MCF 10A (cell line): Measurements from ENCODE around the gene TPX2. TPM values are rescaled to one million over a fixed set of nuclear protein-coding genes. Genes with fewer than 3 reads are reported as not detected.

ENCODE experiments used
- BruUV-seq: library from RNA; stranded (reverse); fragments of 400-500 nt; replicated peaks from 2 replicates; lab custom pipeline; 2021; lab: Mats Ljungman, UMichigan
- CTCF ChIA-PET: fragments of 300-600 bp; sonication (Branson Sonifier 250); formaldehyde crosslinking; extraction: SDS; loops from one replicate; lab custom pipeline; 2021; ENCODE audit warnings: antibody characterized with exemption, inconsistent platforms; lab: Yijun Ruan, JAX
- POLR2A ChIA-PET: fragments of 300-600, 350-650 bp; sonication (Branson Sonifier 250); formaldehyde crosslinking; extraction: SDS; loops from one replicate; lab custom pipeline; 2020; ENCODE audit warnings: antibody characterized with exemption, inconsistent platforms; lab: Yijun Ruan, JAX
- DNase-seq: peaks from one replicate; pipeline ENCODE4 v3.0.0-alpha.2; 2018; ENCODE audit not compliant: unreplicated experiment
- H3K27ac Mint-ChIP-seq: one replicate; pipeline ENCODE4 v1.8.0; 2022; ENCODE audit warnings: mild to moderate bottlenecking, low read depth, mixed read lengths; ENCODE audit not compliant: unreplicated experiment
- H3K27me3 Mint-ChIP-seq: one replicate; pipeline ENCODE4 v1.8.0; 2022; ENCODE audit warnings: mixed read lengths; ENCODE audit not compliant: insufficient read depth, unreplicated experiment
- H3K36me3 Mint-ChIP-seq: one replicate; pipeline ENCODE4 v1.8.0; 2022; ENCODE audit warnings: mild to moderate bottlenecking, moderate library complexity, mixed read lengths; ENCODE audit not compliant: insufficient read depth, unreplicated experiment
- H3K4me1 Mint-ChIP-seq: one replicate; pipeline ENCODE4 v1.8.0; 2022; ENCODE audit warnings: mixed read lengths; ENCODE audit not compliant: insufficient read depth, unreplicated experiment
- H3K4me3 Mint-ChIP-seq: one replicate; pipeline ENCODE4 v1.8.0; 2022; ENCODE audit warnings: mild to moderate bottlenecking, moderate library complexity, mixed read lengths; ENCODE audit not compliant: unreplicated experiment
- H3K9me3 Mint-ChIP-seq: one replicate; pipeline ENCODE4 v1.8.0; 2022; ENCODE audit warnings: mixed read lengths; ENCODE audit not compliant: unreplicated experiment
- CTCF ChIP-seq: fragments of 200-600 bp; IDR thresholded peaks from one replicate; pipeline ENCODE4 v1.8.0; 2022; ENCODE audit warnings: antibody characterized with exemption, mild to moderate bottlenecking; ENCODE audit not compliant: unreplicated experiment
- intact Hi-C: fragments of 100-400 bp; cut with micrococcal nuclease; formaldehyde crosslinking; loops from 2 replicates; pipeline ENCODE4 v1.14.1; 2022
- total RNA-seq: library from RNA; stranded (reverse); gene quantifications from 2 replicates; pipeline ENCODE4 v1.2.3, GENCODE V29; 2022

TPX2 gene
- total RNA-seq, 1 experiment from 2014 or later: 79.6 TPM

- Mint-ChIP-seq H3K4me1 (no peaks in the 10 kb centered on the region), H3K4me3 (no peak overlapping the region), H3K9me3 (no peaks in the 10 kb centered on the region), H3K36me3 (peaks cover 43% of the 10 kb centered on the region), H3K27ac (no peak overlapping the region), H3K27me3 (no peaks in the 10 kb centered on the region)
- no peak for TF ChIP-seq CTCF
- DNase-seq: no peak
- CTCF ChIA-PET: no interaction called here
- POLR2A ChIA-PET: interaction anchor here (1.4 kb wide), 1 partner anchor 8 kb away, joined by 3 read pairs; no protein-coding TSS in a partner anchor
- intact Hi-C loops: no loop called here
- no TSS peak for BruUV-seq
Observed at GRCh38 chr20:31780839-31781238, 41.7 kb downstream of the TPX2 start.

DNA sequence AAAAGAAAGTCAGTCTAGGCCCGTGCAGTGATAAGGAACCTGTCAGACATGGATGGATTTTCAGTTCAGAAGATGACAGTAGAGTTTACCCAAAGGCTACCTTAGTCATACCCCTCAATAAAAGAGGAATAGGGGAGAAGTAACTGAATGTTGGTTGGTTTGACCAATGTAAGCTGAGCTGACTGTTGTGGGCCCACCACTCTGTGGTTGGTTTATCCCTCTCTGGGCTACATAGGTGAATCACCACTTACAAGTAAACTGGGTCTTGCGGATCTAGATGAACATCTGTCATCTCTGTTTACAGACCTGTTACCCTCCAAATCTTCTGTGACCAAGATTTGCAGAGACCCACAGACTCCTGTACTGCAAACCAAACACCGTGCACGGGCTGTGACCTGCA lies 42.9 kb downstream of the TPX2 start:
- ChIA-PET CTCF (interaction anchor here (0.8 kb wide), 1 partner anchor 250 kb away, joined by 3 read pairs; no protein-coding TSS in a partner anchor), POLR2A (interaction anchor here (0.6 kb wide), 1 partner anchor 501 kb away, joined by 3 read pairs; no protein-coding TSS in a partner anchor)
- Mint-ChIP-seq H3K27ac (no peak overlapping the region), H3K36me3 (peaks cover 38% of the 10 kb centered on the region), H3K4me3 (no peak overlapping the region), H3K9me3 (no peaks in the 10 kb centered on the region), H3K27me3 (no peaks in the 10 kb centered on the region), H3K4me1 (no peaks in the 10 kb centered on the region)
- DNase-seq: no peak
- BruUV-seq: no TSS peak
- no peak for TF ChIP-seq CTCF
- intact Hi-C loops: no loop called here

DNA sequence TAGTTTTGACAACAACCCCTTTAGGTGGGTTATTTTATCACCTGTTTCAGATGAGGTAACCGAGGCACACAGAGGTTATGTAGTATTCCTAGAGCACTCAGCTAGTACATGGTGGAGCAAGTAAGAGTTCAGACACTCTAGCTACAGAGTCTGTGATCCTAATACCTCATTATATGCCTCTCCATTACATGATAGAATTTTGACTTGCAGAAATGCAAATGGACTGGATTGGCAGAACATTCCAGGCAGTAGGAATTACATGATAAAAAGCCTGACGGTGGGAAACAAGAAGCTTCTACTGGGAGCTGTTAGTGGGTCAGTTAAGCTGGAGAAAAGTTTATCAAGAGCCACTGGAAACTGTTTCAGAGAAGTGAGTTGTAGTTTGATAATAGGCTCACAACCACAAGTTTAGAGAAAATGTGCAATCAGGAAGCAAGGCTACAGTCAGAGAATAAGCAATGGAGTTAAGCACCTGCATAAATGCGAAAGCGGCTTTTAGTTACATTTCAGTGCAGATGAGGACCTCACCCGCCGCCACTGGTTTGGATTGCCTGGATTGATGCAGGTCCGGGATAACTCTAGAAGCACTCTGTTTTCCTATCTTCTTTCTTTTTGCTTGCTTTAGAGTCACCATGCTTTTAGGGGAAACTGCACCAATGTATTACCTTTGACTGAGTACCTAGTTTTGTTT lies 45.4 kb downstream of the TPX2 start:
- no peaks in the 10 kb centered on the region for H3K4me1 Mint-ChIP-seq
- no peak for TF ChIP-seq CTCF
- no peaks in the 10 kb centered on the region for H3K27me3 Mint-ChIP-seq
- H3K9me3 Mint-ChIP-seq: no peaks in the 10 kb centered on the region
- CTCF ChIA-PET: interaction anchor here (0.5 to 1.9 kb wide), 4 partner anchors 11 to 39 kb away, joined by 3 to 8 read pairs (median 3); no protein-coding TSS in a partner anchor
- intact Hi-C loops: loop anchor here (5.0 kb wide), 1 partner anchor 57 kb away; no protein-coding TSS in a partner anchor
- peaks cover 27% of the 10 kb centered on the region for H3K36me3 Mint-ChIP-seq
- DNase-seq: no peak
- H3K4me3 Mint-ChIP-seq: no peak overlapping the region
- POLR2A ChIA-PET: interaction anchor here (1.4 kb wide), 1 partner anchor 33 kb away, joined by 3 read pairs; no protein-coding TSS in a partner anchor
- no TSS peak for BruUV-seq
- H3K27ac Mint-ChIP-seq: no peak overlapping the region

- H3K36me3 Mint-ChIP-seq: peaks cover 23% of the 10 kb centered on the region
- H3K4me1 Mint-ChIP-seq: no peaks in the 10 kb centered on the region
- BruUV-seq: no TSS peak
- no peak for DNase-seq
- H3K27me3 Mint-ChIP-seq: no peaks in the 10 kb centered on the region
- H3K4me3 Mint-ChIP-seq: no peak overlapping the region
- CTCF ChIA-PET: interaction anchor here (0.5 to 1.9 kb wide), 5 partner anchors 10 to 61 kb away, joined by 3 to 8 read pairs (median 3); no protein-coding TSS in a partner anchor
- intact Hi-C loops: loop anchor here (5.0 kb wide), 1 partner anchor 58 kb away; no protein-coding TSS in a partner anchor
- no peaks in the 10 kb centered on the region for H3K9me3 Mint-ChIP-seq
- POLR2A ChIA-PET: interaction anchor here (1.4 kb wide), 1 partner anchor 33 kb away, joined by 3 read pairs; no protein-coding TSS in a partner anchor
- TF ChIP-seq CTCF: no peak
- H3K27ac Mint-ChIP-seq: no peak overlapping the region
Observed at GRCh38 chr20:31785089-31785488, 46.0 kb downstream of the TPX2 start.
